ENCODE measurements around the gene ATP5F1D.

Gene ATP5F1D

DNA sequence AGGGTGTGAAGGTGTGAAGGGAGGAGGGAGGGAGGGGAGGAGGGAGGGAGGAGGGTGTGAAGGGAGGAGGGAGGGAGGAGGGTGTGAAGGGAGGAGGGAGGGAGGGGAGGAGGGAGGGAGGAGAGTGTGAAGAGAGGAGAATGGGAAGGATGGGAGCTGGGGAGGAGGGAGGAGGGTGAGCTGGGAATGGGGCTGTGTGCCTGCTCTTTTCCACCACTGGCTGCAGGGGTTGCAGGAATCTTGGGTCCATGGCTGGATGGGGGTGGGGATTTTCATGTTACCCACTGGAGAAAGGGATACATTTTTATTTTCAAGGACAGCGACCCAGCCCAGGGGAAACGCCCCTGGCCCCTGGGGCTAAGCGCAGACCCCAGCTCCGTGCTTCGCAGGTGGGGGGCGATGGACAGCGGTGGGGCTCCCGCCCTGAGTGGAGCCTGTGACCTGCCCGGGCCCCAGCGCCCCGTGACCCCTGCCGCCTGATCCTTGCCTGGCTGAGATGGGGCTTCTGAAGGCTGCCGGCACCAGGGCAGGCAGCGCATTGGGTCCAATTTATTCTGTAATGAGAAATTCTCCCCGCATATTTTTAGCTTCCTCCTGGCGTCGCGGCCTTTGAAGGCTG is 41.1 kb downstream of the ATP5F1D start:
- no peak for DNase-seq (ENCODE audit: low read depth in 2 of 2)

DNA sequence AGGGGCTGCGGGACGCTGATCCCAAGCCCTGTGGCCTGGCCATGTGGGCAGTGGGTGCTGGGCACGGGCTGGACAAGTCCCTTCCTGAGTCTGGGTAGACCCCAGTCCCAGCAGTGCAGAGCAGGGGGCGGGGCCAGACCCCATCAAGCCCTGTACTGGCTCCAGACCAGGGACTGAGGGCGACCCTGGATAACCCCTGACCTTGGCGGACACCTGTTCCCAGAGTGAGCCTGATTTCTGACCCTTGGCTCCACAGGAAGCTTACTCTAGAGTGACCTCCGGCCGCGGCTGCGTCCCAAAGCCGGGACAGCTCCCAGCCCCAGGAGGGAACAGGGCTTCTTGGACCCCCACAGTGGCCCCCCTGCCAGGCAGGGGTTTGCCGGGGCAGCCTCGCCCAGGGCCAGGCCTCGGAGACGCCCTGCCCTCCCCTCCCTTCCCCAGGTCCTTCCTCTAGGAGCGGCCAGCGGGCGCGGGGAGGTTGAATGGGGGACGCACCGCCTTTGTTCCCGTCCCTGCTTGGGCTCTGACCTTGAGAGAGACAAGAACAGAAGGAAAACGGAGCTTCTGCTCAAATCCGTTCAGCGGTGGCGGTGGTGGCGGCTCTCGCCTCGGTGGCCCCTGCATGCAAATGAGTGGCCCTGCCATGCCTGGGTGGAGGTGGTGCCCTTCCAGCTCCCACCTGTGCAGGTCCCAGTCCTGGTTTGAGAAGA is 41.8 kb downstream of the ATP5F1D start:
- no peak for DNase-seq (ENCODE audit: low read depth in 2 of 2)

DNA sequence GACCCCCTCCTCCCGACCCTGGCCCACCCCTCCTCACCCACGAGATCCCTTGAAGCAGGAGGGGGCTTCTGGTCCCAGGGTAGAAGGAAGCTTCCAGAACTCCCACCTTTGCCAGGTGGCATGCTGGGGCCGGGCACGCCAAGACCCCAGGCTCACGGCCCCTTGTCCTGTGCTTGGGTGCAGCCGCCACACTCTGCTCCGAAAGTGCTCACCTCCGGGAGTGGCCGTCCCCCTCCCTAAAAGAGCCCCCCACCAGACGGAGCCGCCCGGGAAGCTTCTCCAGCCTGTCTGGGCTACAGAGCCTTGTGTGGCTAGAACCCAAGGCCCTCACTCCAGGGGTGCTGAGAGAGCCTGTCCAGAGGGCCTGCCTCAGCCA is 42.4 kb downstream of the ATP5F1D start:
- no peak for DNase-seq (ENCODE audit: low read depth in 2 of 2)

DNA sequence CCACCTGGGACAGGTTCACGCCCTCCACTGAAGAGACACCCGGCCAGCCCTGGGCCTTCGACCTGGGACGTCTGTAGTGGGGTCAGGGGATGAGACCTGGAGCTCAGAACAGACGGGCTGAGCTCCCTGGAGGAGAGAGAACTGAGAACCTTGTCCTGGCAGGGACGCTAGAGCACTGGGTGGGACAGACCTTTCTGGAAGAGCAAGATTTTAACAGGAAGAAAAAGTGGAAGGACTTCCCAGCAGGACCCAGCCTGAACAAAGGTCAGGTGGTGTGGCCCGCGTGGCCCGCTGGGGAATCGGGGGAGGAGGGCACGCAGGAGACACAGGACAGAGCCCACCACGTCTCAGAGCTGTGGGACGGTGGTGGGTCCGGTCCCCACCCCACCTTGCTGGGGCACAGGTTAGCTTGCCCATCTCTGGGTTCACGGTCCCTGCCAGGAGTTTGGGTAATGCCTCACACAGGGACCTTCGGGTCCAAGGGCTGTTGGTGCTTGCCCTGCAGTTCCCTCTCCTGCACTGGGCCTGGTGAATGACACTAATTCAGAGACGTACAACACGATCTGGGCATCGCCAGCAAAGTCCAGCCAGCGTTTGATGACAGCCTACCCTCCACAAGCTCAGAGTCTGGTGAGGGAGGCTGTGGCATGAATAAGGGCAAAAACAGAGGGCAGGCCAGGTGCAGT is 42.9 kb downstream of the ATP5F1D start:
- DNase-seq (ENCODE audit: low read depth in 2 of 2) = no peak

DNA sequence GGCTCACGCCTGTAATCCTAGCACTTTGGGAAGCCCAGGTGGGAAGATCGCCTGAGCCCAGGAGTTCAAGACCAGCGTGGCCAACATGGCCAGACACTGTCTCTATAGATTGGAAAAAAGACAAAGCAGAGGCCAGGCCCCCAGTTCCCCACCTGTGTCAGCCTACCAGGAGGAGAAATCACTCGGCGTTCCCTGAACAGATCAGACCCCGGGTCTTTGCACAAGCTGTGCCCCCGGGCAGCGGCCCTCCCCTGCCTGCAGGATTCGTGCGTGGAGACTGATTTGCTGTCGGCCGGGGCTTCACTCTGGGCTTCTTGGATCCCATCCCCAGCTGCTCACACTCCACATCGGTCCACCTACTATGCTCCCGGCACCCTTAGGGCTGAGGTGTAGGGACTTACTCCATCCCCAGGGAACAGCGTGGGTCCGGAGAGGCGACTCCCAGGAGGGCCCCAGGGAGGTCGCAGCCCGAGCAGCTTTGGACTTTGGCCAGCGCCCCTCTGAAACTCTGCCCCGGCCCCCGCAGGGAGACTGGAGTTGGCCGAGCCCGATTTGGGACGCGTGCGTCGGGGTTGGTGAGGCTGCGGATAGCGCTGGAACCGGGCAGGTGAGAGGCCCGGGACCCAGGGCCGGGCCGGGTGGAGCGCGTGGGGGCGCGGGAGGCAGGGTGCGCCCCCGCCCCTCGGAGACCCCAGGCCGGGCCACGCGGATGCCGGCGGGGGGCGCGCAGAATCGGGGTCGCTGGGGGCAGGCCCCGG is 43.6 kb downstream of the ATP5F1D start:
- no peak for DNase-seq (ENCODE audit: low read depth in 2 of 2)

DNA sequence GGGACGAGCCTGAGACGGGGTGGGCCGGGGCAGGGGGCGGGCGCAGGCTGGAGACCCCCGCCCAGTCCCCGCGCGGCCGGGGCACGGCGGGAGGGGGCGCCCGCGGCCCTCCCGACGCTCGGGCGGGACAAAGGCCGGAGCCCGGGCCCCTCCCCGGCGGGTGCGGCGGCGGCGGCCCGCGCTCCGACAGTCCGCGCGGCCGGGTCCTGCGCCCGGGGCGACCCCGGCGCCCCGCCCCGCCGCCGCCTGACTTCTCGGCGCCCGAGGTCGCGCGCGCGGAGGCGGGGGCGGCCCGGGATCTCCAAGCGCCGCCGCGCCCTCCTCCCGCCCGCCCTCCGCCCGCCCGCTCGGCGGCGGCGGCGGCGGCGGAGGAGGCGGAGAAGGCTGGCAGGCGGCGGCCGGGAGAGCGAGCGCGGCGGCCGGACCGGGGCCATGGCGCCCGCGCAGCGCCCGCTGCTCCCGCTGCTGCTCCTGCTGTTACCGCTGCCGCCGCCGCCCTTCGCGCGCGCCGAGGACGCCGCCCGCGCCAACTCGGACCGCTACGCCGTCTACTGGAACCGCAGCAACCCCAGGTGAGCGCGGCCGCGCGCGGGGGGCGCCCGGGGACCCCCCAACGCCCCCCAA is 44.3 kb downstream of the ATP5F1D start, which contains the start of gene EFNA2:
EFNA2 (plus strand) TSS at position 137 of the 624 bp plus-strand sequence; CDS start at position 433, 296 bp downstream.
- DNase-seq (ENCODE audit: low read depth in 2 of 2) = no peak

DNA sequence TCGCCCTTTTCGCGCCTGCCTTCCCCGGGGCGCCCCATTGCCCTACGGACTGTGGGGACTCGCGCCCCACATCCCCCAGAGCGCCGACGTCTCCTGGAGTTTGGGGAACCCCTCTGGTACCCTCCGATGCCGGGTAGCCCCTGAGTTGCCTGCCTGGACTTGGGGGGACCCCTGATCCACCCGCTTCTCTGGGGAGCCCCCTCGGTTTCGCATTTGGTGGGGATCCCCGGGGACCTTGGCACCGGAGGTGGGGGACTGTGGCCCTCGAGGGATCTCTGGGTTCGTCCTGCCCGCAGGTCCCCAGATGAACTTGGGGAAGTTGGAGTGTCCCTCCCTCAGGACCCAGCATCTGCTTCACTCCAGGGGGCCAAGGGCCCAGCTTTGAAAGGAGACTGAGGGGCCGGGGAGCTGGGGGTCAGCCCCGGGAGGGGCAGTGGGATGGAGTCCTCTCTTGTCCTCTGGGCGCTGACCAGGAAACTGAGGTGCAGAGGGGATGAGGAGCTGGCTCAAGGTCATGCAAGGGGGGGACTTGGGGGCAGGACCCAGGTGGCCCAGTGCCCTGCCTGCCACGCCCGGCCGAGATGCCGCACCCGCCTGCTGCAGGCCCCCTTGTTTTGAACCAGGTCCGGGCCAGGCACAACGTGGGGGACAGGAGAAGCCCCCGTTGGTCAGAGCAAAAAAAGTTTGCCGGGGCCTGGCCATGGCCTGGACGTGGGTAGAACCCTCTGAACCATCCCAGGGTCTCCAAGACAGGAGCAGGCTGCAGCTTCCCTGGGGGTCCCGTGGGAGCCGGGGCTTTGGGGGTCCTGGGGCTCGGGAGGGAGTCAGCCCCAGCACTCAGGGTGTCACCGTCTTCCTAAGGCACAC is 45.2 kb downstream of the ATP5F1D start:
- DNase-seq (ENCODE audit: low read depth in 2 of 2) = no peak

DNA sequence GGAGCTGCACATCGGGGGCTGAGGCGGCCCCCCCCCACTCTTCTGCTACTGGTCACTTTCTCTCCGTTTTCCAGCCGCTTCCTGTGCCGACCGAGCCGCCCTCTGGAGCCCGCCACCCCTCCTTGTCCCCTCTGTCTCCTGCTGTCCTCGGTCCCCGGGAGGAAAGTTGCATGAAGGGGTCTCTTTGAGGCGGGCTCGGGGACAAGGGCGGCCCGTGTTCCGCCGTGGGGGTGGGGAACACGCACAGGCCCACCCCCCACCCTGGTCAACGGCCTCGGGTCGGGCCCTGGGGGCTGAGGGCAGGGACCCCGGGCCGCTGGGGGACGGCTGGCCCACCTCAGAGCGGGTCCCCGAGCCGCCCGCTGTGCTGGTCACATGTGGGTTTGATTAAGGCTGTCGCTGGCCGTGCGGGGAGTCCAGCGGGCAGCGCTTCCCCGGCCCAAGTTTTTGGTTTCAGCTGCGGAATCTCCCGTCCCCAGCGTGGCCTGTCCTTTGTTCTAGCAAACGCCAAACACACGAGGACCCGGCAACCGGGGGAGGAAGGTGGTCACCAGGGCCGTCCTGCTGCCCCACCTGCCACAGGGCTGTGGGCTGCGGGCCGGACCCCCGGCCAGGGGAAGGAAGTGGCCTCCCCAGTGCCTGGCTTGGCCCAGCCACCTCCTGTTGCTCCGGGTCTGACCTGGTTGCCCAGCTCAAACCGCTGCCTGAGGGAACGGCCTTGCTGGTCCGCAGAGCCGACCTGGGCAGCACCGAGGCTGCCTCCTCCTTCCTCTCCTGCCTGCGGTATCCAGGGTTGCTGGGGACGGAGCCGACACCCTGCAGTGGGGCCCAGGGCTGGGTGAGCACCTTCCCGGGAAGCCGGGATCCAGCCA is 46.0 kb downstream of the ATP5F1D start:
- no peak for DNase-seq (ENCODE audit: low read depth in 2 of 2)

DNA sequence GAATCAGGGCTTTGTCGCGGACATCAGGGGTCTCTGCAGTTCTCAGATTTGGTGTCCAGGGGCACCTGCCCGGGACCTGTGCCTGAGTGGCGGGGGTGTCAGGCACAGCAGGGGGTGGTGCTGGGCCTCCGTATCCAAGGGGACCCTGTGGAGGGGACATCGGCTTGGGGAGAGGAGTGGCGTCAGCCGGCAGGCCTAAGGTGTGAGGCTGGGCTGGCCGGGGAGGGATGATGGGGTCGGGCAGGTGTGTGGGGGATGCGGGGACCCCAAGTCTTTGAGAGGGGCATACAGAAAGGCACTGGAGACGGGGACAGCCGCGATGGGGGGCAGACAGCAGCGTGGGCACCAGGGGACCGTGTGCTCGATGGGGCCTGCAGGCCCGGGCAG is 46.7 kb downstream of the ATP5F1D start:
- no peak for DNase-seq (ENCODE audit: low read depth in 2 of 2)

DNA sequence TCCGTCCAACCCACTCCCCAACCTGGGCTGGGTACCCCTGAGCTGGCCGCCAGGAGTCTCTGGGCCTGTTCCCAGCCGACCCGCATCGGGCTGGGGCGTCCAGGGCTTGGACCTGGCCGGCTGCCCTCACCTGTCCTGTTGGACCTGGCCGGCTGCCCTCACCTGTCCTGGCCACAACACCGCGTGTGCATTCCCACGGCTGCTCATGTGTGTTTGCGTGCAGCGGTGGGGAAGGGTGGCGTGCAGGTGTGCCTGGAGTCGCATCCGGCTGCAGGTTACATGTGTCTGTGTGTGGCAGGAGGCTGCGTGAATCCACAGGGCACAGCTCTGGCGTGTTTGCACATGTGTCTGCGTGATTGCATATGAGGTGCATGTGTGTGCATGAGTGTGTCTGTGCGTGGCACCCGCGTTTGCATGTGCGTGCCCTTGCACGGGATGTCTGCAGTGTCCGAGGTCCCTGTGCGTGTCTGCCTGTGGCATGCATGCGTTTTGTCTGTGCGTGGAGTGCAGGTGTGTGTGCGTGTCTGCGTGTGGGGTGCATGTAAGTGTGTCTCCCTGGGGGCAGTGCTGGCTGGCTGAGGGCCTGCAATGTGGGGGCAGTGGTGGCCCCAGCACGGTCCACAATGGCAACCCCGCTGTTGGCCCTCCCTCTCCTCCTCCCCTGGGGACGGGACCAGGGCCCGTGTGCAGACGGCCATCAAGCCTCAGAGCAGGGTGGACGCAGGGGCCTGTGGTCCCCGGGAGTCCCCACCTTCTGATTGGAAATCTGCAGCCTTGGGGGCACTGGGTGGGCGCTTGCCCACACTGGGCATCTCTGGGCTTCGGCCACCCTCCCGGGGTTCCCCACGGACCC is 47.5 kb downstream of the ATP5F1D start:
- DNase-seq (ENCODE audit: low read depth in 2 of 2) = no peak

DNA sequence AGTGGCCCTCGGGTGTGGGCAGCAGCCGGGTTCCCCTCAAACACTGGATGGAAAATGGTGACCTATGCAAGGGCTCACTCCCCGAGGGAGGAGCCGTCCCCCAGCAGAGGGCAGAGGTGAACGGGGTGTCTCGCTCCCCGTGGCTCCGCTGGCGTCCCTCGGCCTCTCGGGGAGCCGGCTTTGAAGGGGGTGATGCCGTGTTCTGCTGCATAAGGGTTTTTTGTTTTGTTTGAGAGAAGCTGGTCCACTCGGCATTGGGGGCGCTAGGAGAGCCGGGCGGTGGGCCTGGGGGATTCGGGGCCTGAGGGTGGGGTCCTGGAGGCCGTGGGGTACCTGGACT is 48.1 kb downstream of the ATP5F1D start:
- no peak for DNase-seq (ENCODE audit: low read depth in 2 of 2)

DNA sequence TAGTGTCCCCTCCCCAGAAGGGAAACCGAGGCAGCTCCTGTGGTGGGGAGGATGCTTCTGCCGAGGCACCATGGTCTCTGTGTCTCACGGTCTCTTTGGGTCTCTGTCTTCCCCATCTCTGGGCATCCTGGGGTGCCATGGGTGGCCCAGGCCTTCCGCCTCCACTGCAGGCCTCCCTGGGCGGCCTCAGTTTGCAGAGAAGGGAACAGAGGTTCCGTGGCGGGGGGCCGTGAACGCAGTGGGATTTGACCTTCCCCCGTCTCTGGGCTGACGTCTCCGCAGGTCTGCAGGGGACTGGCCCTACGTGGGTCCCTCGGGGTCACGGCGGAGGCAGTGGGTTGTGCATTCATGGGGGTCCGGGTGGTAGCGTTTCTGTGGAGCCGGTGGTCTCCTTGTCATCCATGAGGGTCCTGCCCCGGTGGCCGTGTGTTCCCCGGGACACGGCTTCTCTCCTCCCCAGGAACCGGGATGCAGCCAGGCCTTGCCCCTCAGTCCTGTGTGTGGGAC is 48.7 kb downstream of the ATP5F1D start:
- DNase-seq (ENCODE audit: low read depth in 2 of 2) = no peak

DNA sequence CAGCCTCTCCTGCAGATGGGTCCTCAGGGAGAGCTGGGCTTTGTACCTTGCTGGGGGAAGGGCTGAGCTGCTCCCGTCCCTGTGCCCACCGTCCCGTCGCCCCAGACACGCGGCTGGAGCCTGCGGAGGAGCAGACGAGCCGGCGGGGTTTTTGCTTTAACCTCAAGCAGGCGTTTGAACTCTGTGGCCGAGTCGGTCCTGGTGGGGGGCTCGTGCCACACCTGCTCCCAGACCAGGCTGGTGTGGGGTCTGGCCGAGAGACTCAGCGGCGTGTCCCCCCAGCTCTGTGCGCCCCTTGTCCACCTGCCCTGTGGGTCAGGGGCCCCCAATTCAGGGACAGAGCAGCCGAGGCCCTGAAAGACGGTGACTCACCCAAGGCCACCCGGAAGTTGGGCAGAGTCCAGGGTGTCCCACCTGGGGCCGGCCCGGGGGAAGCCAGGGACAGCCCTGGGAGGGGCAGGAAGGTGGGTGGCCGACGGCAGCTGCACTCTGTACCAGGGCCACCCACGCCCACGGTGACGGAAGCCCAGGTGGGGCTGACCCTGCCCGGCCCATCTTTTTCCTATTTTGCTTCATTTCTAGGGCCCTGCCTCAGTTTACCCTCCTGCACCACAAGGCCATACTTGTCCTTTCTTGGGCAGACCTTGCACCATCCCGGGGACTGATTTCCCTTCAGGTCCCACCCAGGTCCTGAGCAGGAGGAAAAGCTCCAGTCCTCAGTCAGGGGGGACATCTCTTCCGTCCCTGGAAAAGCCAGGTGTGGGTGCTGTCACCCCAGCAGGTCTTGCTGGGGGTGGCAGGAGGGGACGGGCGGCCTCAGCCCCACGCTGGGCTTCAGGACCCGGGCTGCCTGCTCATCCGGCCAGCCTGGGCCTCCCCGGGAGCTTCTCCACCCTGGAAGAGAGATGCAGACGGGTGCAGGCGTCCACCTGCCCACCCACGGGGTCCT is 49.4 kb downstream of the ATP5F1D start:
- DNase-seq (ENCODE audit: low read depth in 2 of 2) = no peak

DNA sequence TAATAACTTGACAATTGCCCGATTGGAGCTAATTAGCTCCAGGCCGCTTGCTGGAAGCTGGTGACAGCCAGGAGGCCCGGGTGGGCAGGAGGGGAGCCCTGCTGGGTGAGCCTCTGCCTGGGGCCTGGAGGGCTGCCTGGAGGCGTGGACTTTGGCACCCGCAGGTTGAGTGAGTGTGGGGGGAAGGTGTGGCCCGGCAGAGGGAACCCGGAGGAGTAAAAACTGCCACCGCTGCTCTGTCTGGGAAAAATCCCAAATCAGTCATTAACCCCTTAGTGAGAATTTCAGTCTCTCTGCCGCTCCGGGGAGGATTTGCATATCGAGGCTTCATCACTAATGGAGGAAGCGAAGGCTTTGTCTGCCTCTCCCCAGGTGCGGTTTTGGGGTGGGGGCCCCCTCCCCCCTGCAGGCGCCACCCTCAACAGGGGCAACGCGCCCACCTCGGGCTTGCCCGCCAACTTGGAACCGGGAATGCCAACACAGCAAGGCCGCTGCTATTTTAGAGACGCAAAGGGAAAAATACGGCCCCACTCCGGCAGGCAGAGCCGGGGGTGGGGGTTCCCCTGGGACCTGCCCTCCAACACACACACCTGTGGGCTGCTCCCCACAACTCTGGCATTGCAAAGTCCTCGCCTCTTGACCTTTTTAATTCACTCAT is 50.3 kb downstream of the ATP5F1D start:
- no peak for DNase-seq (ENCODE audit: low read depth in 2 of 2)

DNA sequence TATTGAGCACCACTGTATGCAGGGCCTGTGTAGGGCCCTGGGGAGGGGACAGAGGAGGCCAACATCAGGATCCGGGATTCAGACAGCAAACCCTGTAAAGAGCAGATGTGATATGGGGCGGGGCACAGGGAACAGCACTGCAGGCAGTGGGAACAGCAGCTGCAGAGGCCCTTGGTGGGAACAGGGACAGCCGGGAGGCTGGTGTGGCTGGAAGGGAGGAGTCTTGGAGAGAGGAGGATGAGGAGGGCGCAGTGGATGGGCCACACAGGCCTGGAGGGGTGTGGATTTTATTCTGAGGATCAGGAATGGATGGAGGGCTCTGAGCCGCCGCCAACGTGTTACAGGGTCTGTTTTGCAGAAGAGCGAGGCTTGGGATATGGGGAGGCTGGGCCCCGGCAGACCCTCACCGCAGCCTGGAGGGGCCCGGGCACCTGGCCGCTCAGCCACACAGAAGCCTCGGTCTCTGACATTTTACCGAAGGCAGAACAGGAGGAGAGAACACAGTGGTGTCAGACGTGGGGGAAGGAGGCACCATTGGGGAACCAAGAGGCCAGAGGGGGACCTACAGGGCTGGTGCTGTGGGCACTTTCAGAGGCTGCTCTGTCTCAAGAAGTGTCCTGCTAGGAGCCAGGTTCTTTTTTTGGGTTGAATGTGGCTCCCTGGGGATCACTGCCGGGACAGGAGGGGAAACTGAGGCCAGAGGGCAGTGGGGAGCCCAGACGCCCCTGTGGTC is 51.0 kb downstream of the ATP5F1D start:
- DNase-seq (ENCODE audit: low read depth in 2 of 2) = no peak

DNA sequence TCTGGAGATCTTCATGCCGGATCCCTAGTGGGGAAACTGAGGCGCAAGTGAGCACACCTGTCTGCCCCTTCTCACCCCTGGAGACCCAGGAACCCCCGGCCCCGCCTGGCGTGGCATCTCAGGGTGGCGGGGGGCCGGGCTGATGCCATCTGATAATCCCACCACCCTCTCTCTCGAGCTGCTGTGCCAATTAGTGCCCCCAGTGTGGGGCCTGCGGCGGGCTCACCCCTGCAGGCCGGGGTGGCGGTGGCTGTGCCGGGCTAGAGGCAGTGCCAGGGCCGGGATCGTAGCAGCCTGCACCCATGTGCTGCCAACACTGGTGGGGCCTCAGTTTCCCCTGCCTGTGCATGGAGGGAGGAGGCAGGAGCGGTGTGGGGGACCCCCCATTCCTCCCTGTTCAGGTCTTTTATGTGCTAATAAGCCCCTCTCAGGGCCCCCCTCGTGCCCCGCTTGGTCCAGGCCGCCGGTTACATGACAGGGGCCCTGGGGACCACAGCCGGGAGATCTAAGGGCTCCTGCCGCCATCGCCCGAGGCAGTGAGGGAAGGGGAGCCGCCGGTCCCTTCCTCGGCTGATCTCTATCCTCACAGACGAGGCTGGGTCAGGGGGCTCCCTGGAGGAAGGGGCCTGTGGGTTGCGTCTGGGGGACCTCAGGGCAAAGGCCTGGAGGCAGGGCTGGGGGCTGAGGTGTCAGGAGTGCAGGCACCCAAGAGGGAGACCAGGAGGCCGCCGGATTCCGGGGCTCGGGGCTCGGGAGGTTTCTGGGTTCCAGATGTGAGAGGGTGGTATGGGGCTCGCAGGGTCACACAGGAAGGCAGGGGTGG is 52.4 kb downstream of the ATP5F1D start:
- no peak for DNase-seq (ENCODE audit: low read depth in 2 of 2)

Data from stimulated activated CD4-positive, alpha-beta T cell treated with anti-CD3 and anti-CD28 coated beads, Interleukin-1b, Interleukin-23, amount 100 ng/mL, for 1 hour (primary cell).